HG03108 (cell line): ENCODE measurements around the gene TP53BP2.
"Not testable (repeated sequence)": the region's sequence is repeated elsewhere in the genome, so short reads cannot be mapped to it uniquely, and the experiment has no call there.

Source experiments
- ATAC-seq: cut with Tn5 transposase; IDR thresholded peaks from one replicate; pipeline ENCODE4 v1.9.1; 2021; ENCODE audit warnings: moderate library complexity; ENCODE audit not compliant: unreplicated experiment

TP53BP2 gene

DNA sequence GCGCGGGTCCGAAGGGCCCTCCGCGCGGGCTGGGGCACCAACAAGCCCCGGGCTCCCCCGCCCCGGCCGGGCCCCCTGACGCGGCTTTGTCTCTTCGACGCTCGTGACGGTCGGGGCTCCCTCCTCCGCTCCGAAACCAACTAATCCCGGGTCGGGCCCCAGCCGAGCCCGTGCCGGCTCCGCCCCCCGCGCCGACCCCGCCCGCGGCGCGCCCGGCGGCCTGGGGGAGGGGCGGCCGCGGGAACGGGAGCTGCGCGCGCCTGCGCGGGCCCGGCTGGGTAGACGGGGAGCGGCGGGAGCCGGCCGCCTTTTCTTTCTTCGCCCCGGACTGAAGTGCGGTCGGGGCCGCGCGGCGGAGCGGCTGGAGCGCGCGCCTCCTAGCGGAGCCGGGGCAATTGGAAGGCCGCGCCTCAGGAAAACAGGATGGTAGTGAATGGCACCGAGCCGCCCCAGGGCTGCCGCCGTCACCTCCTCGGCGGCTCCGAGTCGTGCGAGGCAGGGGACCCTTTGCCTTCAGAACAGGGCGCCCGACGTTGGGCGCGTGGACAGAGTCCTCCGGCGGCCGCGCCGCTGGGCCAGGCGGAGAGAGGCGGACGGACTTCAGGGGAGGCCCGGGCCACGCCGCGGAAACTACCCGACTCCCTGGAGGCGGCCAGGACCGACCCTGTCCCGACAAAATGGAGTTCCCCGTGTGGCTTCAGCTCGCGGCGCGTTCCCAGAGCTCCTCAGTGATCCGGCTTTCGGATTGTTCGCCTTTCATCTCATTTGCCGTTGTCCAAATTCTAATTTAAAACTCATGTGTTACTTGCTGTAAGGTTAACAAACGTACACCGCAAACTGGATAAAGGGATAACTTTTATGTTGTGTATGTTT lies at the start of gene TP53BP2:
Gene TP53BP2 (minus strand): TSS at position 138 of the 873 bp plus-strand sequence. CDS start 267 bp downstream, outside the sequence.
- ATAC-seq, result peak; percentile 66

DNA sequence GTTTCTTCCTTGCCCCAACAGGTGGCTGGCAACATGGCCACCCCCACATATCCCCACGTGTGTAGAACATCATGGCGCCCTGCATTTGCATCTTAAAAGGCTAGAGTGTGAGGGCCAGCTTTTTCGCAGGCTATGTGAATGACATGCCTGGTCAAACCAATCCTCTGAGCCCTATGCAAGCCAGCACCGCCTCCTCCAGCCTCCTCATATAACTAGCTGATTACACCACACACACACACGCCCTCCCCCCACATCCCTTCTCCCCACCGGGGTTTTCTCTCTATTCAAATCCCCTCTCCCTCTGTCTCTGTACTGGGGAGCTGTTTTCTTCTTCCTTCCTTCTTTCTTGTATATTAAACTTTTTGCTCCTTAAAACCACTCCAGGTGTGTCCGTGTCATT lies 44.7 kb upstream of the TP53BP2 start:
- not testable (repeated sequence) for ATAC-seq

DNA sequence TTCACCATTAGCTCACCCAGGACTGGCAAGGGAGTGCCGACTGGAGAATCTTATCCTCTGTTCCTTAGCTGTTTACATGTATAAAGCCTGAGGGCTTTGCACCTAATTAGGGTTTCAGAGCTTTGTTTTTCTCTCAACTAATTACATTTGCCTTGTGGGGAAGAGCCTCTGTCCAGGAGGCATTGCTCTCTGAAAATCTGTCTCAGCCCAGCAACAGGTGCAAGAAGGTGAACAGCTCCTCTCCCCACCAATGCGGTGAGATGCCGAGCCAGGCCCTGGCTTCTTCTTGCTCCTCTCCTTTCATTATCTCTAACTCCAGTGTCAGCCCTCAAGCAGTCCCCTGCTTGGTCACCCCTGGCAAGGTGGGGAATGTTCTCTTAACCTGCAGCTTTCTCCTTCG lies 43.6 kb upstream of the TP53BP2 start:
- ATAC-seq, result not testable (repeated sequence)

GRCh38 chr1:223887747-223888418 lies 42.1 kb upstream of the TP53BP2 start:
- no peak for ATAC-seq

GRCh38 chr1:223886516-223886921 lies 40.8 kb upstream of the TP53BP2 start:
- ATAC-seq, result no peak

- ATAC-seq, result no peak
These were observed 39.9 kb upstream of the TP53BP2 start for GRCh38 chr1:223885614-223886013.

- no peak for ATAC-seq
These were observed 33.0 kb upstream of the TP53BP2 start for GRCh38 chr1:223878598-223879325.

DNA sequence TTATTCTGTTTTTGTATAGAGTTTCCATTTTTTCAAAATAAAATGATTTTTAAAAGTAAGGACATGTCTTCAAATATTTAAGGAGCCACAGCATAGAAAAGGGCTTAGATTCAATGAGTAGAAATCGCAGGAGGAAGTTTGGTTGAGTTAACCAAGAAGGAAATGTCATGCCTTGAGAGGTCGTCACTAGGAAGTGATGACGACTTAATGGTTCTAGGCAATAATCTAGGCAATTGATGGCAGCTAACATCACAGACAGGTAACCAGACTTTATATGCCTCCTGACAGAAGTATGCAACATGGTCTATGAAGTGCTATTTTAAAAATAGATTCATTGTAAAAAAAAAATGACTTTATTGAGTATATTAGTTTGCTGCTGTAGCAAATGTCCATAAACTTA lies 32.1 kb upstream of the TP53BP2 start:
- no peak for ATAC-seq

DNA sequence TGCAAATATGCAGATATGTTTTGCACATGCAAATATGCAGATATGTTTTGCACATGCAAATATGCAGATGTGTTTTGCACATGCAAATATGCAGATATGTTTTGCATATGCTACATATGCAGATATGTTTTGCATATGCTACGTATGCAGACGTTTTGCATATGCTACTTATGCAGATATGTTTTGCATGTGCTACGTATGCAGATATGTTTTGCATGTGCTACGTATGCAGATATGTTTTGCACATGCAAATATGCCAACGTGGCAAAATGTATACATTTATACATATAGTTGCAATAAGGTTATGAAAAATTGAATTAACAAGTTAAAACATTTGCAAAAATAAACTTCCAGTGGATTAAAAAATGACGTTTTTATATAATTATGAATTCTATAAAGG lies 30.8 kb upstream of the TP53BP2 start:
- no peak for ATAC-seq

DNA sequence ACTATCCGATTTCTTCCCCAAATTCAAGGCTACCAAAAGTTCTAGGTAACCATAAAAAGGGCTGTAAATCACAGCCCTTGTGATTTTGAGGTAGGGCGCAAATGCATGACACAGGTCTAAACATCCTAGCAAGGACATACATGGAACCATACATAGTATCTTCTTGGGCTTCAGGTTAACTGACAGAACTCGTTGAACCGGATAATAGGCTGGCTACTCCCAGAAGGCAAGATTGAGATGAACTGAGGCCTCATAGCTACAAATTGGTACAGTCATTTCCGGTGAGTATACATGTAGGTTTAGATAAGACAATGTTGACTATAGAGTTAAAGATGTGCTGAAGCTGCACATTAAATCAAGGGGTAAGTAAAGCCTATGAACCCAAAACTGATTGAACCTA lies 27.3 kb upstream of the TP53BP2 start:
- no peak for ATAC-seq

GRCh38 chr1:223872308-223872901 lies 26.7 kb upstream of the TP53BP2 start:
- no peak for ATAC-seq

GRCh38 chr1:223870617-223871574 lies 25.1 kb upstream of the TP53BP2 start:
- no peak for ATAC-seq

DNA sequence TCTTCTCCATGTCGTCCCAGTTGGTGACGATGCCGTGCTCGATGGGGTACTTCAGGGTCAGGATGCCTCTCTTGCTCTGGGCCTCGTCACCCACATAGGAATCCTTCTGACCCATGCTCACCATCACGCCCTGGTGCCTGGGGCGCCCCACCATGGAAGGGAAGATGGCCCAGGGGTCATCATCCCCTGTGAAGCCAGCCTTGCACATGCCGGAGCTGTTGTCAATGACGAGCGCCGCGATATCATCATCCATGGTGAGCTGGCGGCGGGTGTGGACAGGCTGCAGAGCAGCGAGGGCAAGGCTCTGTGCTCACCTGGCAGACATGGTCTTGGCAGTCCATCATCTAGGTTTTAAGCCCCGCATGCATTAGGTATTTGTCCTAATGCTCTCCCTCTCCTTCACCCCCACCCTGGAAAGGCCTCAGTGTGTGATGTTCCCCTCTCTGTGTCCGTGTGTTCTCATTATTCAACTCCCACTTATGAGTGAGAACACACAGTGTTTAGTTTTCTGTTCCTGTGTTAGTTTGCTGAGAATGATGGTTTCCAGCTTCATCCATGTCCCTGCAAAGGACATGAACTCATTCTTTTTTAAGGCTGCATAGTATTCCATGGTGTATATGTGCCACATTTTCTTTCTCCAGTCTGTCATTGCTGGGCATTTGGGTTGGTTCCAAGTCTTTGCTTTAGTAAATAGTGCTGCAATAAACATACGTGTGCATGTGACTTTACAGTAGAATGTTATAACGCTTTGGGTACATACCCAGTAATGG lies 19.0 kb upstream of the TP53BP2 start:
- not testable (repeated sequence) for ATAC-seq

- ATAC-seq, result no peak
These were observed 18.3 kb upstream of the TP53BP2 start for GRCh38 chr1:223864084-223864483.

- no peak for ATAC-seq
These were observed 16.2 kb upstream of the TP53BP2 start for GRCh38 chr1:223861904-223862303.

DNA sequence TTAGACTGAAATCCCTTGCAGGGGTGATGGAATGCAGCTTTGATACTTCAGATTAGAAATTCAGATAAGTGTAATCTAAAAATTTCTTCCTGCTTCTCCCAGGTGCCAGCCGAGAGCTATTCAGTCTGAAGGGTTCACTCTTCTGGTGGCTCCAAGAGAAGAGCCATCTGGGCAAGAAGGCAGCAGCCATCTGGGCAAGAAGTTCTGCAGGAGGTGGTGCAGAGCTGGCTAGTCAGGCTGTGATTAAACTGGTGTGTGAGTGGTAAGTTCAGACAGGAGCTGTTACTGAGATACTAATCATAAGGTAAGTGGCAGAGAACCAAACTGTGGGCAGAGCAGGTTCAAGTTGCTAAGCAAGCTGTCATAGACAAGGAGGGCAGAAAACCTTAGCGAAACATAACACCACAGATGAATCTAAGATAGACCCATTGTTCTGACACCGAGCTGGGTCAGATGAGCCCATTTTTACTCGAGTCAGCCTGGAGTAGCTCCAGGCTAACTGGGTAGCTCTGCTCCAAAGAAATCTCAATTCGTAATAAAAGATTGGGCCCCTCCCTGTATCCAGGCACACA lies 14.4 kb upstream of the TP53BP2 start:
- ATAC-seq, result no peak

- no peak for ATAC-seq
These were observed 13.3 kb upstream of the TP53BP2 start for GRCh38 chr1:223859058-223859457.

GRCh38 chr1:223856386-223856785 lies 10.6 kb upstream of the TP53BP2 start:
- no peak for ATAC-seq

GRCh38 chr1:223853748-223854147 lies 8.0 kb upstream of the TP53BP2 start:
- ATAC-seq, result no peak
